Cardiac fibroblast (primary cell): ENCODE measurements around the gene PEAK1.
A peak's percentile ranks its signal among the peaks of the same experiment; 100 is the strongest.

Experiments
- DNase-seq, 2 donors: peaks; one replicate each; pipeline versions ENCODE4 v3.0.0 to v3.0.0-alpha.2; 2010; ENCODE audit warnings: low read depth in 2 of 2
- H3K4me3 ChIP-seq, 2 donors: replicated peaks in 1 of 2; 1 replicate in 1 of 2; 2 replicates in 1 of 2; pipeline ENCODE4 v1.5.1; 2011; ENCODE audit warnings: low read depth in 2 of 2, low read length in 2 of 2, mild to moderate bottlenecking in 2 of 2, moderate library complexity in 1 of 2
- TF ChIP-seq, protein P1 (sequence below): IDR thresholded peaks from one replicate; pipeline ENCODE4 v1.5.1; 2011; ENCODE audit warnings: low read depth, mild to moderate bottlenecking, low read length, inconsistent platforms

Gene PEAK1

DNA sequence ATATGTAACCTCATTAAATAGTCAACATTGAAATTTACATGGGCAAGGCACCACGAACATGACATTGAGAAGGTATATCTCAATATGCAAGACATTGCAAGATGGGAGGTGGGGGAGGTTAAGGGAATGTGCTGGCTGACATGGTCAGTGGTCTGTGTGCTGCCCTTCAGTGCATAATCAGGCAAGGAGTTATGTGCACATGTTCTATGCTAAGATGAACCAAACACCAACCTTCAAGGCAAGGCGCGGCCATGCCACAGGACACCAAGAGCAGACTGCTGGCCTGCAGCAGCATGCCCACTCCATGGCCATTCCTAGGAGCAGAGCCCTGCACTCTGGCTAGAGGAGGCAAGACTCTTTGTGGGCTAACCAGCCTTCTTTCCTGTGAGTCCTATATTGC, 308.1 kb downstream of the PEAK1 start:
- H3K4me3 ChIP-seq, result no peak overlapping the region
- no peak for DNase-seq
- TF ChIP-seq, protein P1, sequence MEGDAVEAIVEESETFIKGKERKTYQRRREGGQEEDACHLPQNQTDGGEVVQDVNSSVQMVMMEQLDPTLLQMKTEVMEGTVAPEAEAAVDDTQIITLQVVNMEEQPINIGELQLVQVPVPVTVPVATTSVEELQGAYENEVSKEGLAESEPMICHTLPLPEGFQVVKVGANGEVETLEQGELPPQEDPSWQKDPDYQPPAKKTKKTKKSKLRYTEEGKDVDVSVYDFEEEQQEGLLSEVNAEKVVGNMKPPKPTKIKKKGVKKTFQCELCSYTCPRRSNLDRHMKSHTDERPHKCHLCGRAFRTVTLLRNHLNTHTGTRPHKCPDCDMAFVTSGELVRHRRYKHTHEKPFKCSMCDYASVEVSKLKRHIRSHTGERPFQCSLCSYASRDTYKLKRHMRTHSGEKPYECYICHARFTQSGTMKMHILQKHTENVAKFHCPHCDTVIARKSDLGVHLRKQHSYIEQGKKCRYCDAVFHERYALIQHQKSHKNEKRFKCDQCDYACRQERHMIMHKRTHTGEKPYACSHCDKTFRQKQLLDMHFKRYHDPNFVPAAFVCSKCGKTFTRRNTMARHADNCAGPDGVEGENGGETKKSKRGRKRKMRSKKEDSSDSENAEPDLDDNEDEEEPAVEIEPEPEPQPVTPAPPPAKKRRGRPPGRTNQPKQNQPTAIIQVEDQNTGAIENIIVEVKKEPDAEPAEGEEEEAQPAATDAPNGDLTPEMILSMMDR, result no peak

- DNase-seq, result peak; percentile 71 to 75
- TF ChIP-seq, protein P1, result peak; percentile 80
- H3K4me3 ChIP-seq, result no peak overlapping the region
These were observed 312.2 kb downstream of the PEAK1 start for GRCh38 chr15:77107531-77108355.

DNA sequence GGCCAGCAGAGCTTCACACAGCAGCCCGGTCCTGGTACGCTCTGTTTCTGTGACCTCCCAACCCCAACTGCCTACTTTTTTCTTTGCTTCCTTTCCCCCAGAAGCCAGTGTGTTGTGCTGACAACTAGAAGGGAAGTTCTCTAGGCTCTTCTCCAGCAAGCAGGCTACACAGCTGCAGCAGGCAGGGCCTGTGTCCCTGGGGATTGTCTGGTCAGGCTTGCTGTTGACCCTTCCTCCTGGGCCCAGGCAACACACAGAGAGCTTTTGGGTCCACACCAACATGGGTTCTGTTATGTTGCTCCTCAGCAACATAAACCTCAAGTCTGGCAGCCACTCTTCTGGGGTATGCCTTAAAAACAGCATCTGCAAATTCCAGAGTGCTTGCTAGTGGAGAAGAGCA, 312.8 kb downstream of the PEAK1 start:
- peak; percentile 58 to 85 for DNase-seq
- no peak overlapping the region for H3K4me3 ChIP-seq
- TF ChIP-seq, protein P1, result no peak

- peak; percentile 60 to 62 for DNase-seq
These were observed 315.7 kb downstream of the PEAK1 start for GRCh38 chr15:77104155-77104554.

GRCh38 chr15:77099741-77100463, 320.0 kb downstream of the PEAK1 start:
- DNase-seq, result no peak
- H3K4me3 ChIP-seq, result no peak overlapping the region
- TF ChIP-seq, protein P1, result no peak

More at GRCh38 chr15:77104155-77104554, 315.7 kb downstream of the PEAK1 start:
- no peak overlapping the region for H3K4me3 ChIP-seq
- TF ChIP-seq, protein P1, result no peak

DNA sequence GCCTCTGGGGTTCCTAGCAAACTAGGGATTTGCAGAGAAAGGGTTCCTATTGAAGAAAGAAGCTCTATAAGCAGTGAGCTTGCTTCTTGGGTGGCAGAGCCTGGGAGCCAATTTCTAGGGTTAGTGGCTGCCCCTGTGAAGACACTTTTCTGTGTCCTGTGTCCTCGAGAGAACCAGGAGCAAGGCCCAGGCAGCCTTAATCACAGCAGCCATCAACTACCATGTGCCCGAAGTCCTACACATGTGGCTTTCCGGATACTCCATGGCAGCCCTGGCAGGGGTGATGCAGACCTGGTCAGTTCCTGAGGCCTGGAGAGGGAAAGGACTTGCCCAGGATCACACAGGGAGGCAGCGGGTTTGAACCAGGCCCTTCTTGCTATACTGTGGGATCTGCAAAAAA, 321.3 kb downstream of the PEAK1 start:
- H3K4me3 ChIP-seq, result no peak overlapping the region
- TF ChIP-seq, protein P1, result no peak
- DNase-seq, result no peak
